HFFc6 (cell line): Measurements from ENCODE around the gene KRT3. TPM values are rescaled to one million over a fixed set of nuclear protein-coding genes. Genes with fewer than 3 reads are reported as not detected.
"Not testable (repeated sequence)": the region's sequence is repeated elsewhere in the genome, so short reads cannot be mapped to it uniquely, and the experiment has no call there.

Source experiments
- DNase-seq: peaks from one replicate; pipeline ENCODE4 v3.0.0-alpha.2; 2018
- H3K27ac Mint-ChIP-seq: 2 replicates; pipeline ENCODE4 v1.8.0; 2020; ENCODE audit warnings: mild to moderate bottlenecking, mixed read lengths
- H3K27me3 Mint-ChIP-seq: 2 replicates; pipeline ENCODE4 v1.8.0; 2021; ENCODE audit warnings: mild to moderate bottlenecking, moderate library complexity, mixed read lengths; ENCODE audit not compliant: insufficient read depth
- H3K36me3 Mint-ChIP-seq: 2 replicates; pipeline ENCODE4 v1.8.0; 2021; ENCODE audit warnings: low read depth, mixed read lengths
- H3K4me1 Mint-ChIP-seq: 2 replicates; pipeline ENCODE4 v1.8.0; 2020; ENCODE audit warnings: low read depth, mixed read lengths
- H3K4me3 Mint-ChIP-seq: 2 replicates; pipeline ENCODE4 v1.8.0; 2020; ENCODE audit warnings: mild to moderate bottlenecking, moderate library complexity, mixed read lengths
- H3K9me3 Mint-ChIP-seq: 2 replicates; pipeline ENCODE4 v1.8.0; 2020; ENCODE audit warnings: mild to moderate bottlenecking, mixed read lengths
- CTCF ChIP-seq: fragments of 200-600 bp; sonication (generic); IDR thresholded peaks from 2 replicates; pipeline ENCODE4 v1.5.0; 2021; ENCODE audit warnings: antibody characterized with exemption, mild to moderate bottlenecking
- total RNA-seq, 6 experiments: library from RNA; stranded (reverse); fragmentation: NEBNext Ultra II Directional; extraction: Animal tissue kit (Norgen Biotek cat#: 25700); gene quantifications; 2 replicates in 1 of 6; 3 replicates in 5 of 6; pipeline ENCODE4 v1.2.3, GENCODE V29; 2021

KRT3 gene
- total RNA-seq, 6 experiments from 2014 or later, result not detected

- H3K27ac Mint-ChIP-seq, result no peak overlapping the region
- H3K4me3 Mint-ChIP-seq, result no peak overlapping the region
- no peaks in the 10 kb centered on the region for H3K9me3 Mint-ChIP-seq
- H3K4me1 Mint-ChIP-seq, result no peaks in the 10 kb centered on the region
- peaks cover 22% of the 10 kb centered on the region for H3K27me3 Mint-ChIP-seq
- no peak for TF ChIP-seq CTCF
- no peaks in the 10 kb centered on the region for H3K36me3 Mint-ChIP-seq
- no peak for DNase-seq
Observed at GRCh38 chr12:52754135-52754534, 41.8 kb downstream of the KRT3 start.

- H3K36me3 Mint-ChIP-seq, result no peaks in the 10 kb centered on the region
Observed at GRCh38 chr12:52753283-52753682, 42.6 kb downstream of the KRT3 start.

GRCh38 chr12:52752516-52752915 is 43.4 kb downstream of the KRT3 start:
- Mint-ChIP-seq H3K4me3 (no peak overlapping the region), H3K4me1 (no peaks in the 10 kb centered on the region), H3K9me3 (no peaks in the 10 kb centered on the region), H3K27me3 (peaks cover 33% of the 10 kb centered on the region), H3K27ac (no peak overlapping the region), H3K36me3 (no peaks in the 10 kb centered on the region)
- TF ChIP-seq CTCF, result no peak
- no peak for DNase-seq

More at GRCh38 chr12:52753283-52753682, 42.6 kb downstream of the KRT3 start:
- no peak overlapping the region for H3K4me3 Mint-ChIP-seq
- DNase-seq, result no peak
- TF ChIP-seq CTCF, result no peak
- no peaks in the 10 kb centered on the region for H3K4me1 Mint-ChIP-seq
- no peaks in the 10 kb centered on the region for H3K9me3 Mint-ChIP-seq
- no peak overlapping the region for H3K27ac Mint-ChIP-seq
- H3K27me3 Mint-ChIP-seq, result peaks cover 28% of the 10 kb centered on the region

GRCh38 chr12:52751795-52752194 is 44.1 kb downstream of the KRT3 start:
- H3K4me1 Mint-ChIP-seq, result no peaks in the 10 kb centered on the region
- H3K27me3 Mint-ChIP-seq, result peaks cover 35% of the 10 kb centered on the region
- H3K27ac Mint-ChIP-seq, result no peak overlapping the region
- no peaks in the 10 kb centered on the region for H3K36me3 Mint-ChIP-seq
- no peak overlapping the region for H3K4me3 Mint-ChIP-seq
- no peak for DNase-seq
- no peak for TF ChIP-seq CTCF
- H3K9me3 Mint-ChIP-seq, result no peaks in the 10 kb centered on the region

- DNase-seq, H3K27ac Mint-ChIP-seq, H3K9me3 Mint-ChIP-seq, H3K4me3 Mint-ChIP-seq, H3K4me1 Mint-ChIP-seq, H3K36me3 Mint-ChIP-seq: not testable (repeated sequence)
- H3K27me3 Mint-ChIP-seq, result peaks cover 42% of the 10 kb centered on the region
Observed at GRCh38 chr12:52750532-52750931, 45.4 kb downstream of the KRT3 start.

- H3K27ac Mint-ChIP-seq, result no peak overlapping the region
- DNase-seq, result no peak
- no peak overlapping the region for H3K4me3 Mint-ChIP-seq
- no peaks in the 10 kb centered on the region for H3K9me3 Mint-ChIP-seq
- H3K36me3 Mint-ChIP-seq, result no peaks in the 10 kb centered on the region
- no peak for TF ChIP-seq CTCF
- no peaks in the 10 kb centered on the region for H3K4me1 Mint-ChIP-seq
- peaks cover 46% of the 10 kb centered on the region for H3K27me3 Mint-ChIP-seq
Observed at GRCh38 chr12:52749827-52750226, 46.1 kb downstream of the KRT3 start.
